HCEC 1CT (cell line): Measurements from ENCODE around the gene RBM47.
"Not testable (repeated sequence)": the region's sequence is repeated elsewhere in the genome, so short reads cannot be mapped to it uniquely, and the experiment has no call there.

ENCODE experiments used
- DNase-seq: peaks from one replicate; pipeline ENCODE4 v3.0.0-alpha.2; 2017

RBM47 gene

GRCh38 chr4:40524366-40525041, 105.2 kb downstream of the RBM47 start:
- no peak for DNase-seq

- no peak for DNase-seq
These were observed 106.1 kb downstream of the RBM47 start for GRCh38 chr4:40523581-40523980.

DNA sequence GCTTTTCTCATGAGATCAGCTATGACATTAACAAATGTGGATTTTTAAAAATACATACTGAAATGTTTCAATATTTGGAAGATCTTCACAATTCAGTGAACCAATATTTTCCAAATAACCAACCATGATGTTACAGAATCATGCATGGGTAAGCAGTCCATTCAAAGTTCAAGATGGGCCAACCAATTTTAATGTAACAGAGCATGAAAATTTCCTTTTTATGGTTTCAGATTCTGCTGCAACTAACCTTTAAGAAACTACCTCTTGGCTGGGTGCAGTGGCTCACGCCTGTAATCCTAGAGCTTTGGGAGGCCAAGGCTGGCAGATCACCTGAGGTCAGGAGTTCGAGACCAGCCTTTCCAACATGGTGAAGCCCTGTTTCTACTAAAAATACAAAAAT, 107.7 kb downstream of the RBM47 start:
- no peak for DNase-seq

GRCh38 chr4:40520533-40520932, 109.1 kb downstream of the RBM47 start:
- no peak for DNase-seq

GRCh38 chr4:40517081-40517480, 112.6 kb downstream of the RBM47 start:
- DNase-seq = not testable (repeated sequence)

DNA sequence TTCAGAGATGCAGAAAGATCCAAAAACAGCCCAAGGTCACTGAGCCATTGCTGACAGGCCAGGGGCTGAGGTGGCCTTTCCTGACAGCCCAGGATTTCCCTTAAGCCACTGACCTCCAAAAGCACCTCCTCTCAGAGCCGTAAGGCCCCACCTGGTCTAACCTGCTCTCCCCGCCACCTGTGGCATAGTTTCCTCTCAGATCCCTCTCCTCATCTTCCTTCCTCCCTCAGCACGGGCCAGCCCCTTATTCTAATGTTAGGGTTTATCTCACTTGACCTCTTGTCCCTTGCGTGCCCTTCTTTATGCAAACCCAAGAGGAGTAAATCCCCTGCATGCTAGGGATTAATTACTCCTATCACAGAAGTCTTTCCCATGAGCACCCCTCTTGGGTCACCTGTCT, 113.0 kb downstream of the RBM47 start:
- no peak for DNase-seq

DNA sequence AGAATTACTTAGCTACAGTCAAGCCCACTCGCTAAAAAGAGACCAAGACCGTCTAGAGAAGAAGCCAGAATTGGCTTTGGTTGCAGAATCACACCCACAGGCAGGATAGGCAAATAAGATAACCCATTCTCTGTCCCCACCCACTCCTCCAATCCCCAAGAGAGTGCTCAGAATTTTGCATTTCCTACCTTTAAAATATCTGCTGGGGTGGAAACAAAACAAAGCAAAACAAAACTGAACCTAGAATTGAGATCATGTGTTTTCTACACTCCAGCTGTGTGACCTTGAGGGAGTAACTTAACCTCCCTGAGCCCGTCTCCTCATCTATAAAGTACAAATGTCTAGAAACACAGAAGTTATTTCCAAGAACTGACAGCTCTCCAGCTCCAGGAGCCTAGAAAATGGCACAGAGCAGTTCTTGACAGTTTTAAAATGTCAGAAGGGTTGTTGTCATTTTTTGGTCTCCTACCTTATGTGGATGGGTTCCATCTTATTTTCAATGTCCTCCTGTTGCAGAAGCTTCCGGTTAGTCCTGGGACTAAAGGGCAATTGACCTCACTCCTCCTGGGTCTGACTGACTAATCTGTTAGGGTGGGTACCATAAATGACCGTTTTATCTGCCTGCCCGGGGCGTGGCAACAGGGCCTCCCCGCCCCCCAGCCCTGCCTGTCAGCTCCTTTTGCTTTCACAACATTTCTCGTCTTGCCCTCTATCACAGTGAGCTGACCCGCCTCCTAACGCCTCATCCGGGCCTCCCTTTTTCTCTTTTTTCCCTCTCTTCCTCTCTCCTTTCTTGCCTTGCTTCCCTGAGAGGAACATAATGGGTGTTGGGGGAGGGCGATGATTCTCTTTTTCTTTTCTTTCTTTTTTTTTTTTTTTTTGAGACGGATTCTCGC, 114.0 kb downstream of the RBM47 start:
- no peak for DNase-seq

GRCh38 chr4:40515037-40515397, 114.6 kb downstream of the RBM47 start:
- DNase-seq = no peak

GRCh38 chr4:40514497-40514951, 115.1 kb downstream of the RBM47 start:
- no peak for DNase-seq

GRCh38 chr4:40511036-40511614, 118.5 kb downstream of the RBM47 start:
- DNase-seq = no peak

- peak; percentile 1 for DNase-seq
These were observed 121.7 kb downstream of the RBM47 start for GRCh38 chr4:40507977-40508376.

- no peak for DNase-seq
These were observed 123.2 kb downstream of the RBM47 start for GRCh38 chr4:40506492-40506891.

DNA sequence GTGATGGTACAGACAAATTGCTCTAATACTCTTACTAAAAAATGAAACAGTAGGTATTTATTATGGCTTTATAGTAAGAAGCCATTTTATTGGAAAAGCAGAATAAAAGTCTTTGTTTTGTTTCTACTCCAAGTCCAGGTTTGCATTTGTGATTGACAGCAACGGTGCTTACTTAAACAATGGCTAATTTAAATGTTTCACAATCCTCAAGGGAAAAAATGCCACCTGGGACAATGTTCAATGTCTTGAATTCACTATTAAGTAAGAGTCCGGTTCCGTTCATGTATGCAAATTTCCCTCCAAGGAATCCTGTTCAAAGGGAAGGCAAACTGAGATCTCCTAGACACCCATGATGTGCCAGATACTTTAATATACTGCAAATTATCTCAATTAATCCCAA, 123.6 kb downstream of the RBM47 start:
- no peak for DNase-seq

GRCh38 chr4:40502934-40503333, 126.7 kb downstream of the RBM47 start:
- DNase-seq = no peak

DNA sequence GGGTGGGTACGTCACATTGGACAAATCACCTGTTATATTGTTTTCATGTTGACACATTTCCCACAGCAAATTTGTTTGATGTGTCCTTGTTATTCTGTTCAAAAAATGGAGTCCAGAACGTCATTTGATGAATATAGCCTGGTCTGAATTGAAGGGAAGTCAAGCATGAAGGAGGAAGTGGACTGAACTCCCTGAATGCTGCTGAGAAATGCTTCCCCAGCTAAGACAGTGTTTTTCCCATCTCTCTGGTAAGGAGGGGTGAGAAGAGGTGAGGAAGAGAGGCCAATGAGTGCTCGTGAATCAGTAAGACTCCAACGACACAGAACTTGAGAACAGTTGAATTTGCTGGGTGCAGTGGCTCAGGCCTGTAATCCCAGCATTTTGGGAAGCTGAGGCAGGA, 127.4 kb downstream of the RBM47 start:
- DNase-seq = no peak

DNA sequence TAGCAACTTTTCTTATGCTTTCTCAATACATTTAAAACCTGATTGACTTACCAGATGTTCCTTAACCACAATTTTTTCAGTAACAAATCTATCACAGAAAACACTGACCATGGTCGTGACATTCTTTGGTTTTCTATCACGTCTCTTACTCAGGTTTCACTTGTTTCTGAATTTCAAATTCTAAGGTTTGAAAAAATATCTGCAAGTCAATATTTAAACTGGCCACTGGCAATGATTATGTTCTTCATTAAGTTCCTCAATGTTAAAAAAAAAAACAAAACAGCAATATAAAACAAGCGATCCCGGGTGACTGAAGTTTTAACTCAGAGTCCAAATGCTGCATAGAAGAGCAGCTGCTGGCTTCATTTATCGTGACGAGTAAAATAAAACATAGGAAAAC, 128.9 kb downstream of the RBM47 start:
- DNase-seq = no peak

GRCh38 chr4:40493160-40493559, 136.5 kb downstream of the RBM47 start:
- no peak for DNase-seq

- no peak for DNase-seq
These were observed 137.0 kb downstream of the RBM47 start for GRCh38 chr4:40492691-40493090.

DNA sequence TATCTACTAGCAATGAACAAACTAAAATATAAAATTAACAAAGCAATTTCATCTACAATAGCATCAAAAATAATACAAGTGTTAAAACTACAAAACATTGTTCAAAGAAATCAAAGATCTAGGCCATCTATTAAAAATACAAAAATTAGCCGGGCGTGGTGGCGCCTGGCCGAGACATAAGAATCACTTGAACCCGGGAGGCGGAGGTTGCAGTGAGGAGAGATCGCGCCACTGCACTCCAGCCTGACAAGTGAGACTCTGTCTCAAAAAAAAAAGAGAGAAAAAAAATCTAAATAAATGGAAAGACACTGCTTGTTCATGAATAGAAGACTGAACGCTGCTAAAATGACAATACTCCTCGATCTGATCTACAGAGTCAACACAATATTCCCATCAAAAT, 139.2 kb downstream of the RBM47 start:
- no peak for DNase-seq

DNA sequence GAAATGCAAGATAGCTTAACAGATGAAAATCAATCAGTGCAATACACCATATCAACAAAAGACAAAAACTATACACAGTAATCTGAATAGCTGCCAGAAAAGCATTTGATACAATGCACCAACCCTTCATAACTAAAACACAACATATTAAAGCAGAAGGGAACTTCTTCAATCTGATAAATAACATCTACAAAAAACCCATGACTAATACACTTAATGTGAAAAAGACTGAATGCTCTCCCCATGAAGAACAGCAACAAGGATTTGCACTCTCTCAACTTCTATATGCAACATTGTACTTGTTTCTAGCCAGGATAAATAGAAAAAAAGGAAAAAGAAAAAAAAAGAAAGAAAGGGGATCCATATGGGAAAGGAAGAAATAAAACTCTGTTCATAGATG, 139.7 kb downstream of the RBM47 start:
- DNase-seq = no peak

- DNase-seq = peak; percentile 79
These were observed 143.1 kb downstream of the RBM47 start for GRCh38 chr4:40486534-40486933.

DNA sequence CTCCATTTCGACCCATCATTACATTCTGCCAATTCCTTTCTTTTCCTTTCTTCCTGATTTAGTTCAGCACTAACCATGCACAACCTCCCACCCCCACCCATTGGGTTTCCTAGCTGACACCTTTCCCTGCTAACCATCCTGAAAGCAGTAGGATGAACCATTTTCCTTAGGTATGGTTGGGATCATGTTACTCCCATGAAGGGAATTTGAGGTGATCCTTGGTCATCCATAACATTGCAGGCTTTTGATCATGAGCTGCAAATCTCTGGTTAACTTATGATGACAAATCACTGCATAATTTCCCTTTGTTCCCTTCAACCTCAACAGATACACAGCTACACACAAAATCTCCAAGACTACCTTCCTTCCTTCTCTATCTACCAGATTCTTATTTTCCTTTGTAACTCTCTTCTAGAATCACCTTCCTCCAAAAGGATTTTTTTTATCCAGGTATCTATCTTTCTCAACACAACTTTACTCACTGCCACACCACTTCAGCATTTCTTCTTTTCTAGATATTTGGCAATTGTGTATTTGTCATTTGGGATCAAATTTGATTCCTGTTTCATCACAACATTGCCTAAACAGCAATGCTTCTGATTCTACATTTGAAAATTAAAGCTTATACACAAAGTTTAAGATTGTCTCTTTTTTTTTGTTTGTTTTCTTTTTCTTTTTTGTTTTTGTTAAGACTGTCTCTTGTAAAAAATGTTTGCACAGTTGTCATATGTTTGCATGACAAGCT, 145.1 kb downstream of the RBM47 start:
- DNase-seq = peak; percentile 3

GRCh38 chr4:40482985-40483647, 146.5 kb downstream of the RBM47 start:
- DNase-seq = no peak
